ENCODE measurements around the gene ASPSCR1.
A peak's percentile ranks its signal among the peaks of the same experiment; 100 is the strongest.

The ASPSCR1 gene

GRCh38 chr17:81977211-81977808 lies at the start of gene ASPSCR1:
Gene ASPSCR1 (plus strand): TSS chr17:81977629. CDS start chr17:81977647, 18 bp downstream.
- peak; percentile 91 for DNase-seq (ENCODE audit: low read depth)

GRCh38 chr17:81927653-81928543 lies 49.5 kb upstream of the ASPSCR1 start, which contains the start of gene MAFG:
Gene MAFG (minus strand): TSS chr17:81927735. CDS start chr17:81923185, 4,550 bp downstream.
- peak; percentile 90 for DNase-seq (ENCODE audit: low read depth)

GRCh38 chr17:81928544-81929252 lies 48.7 kb upstream of the ASPSCR1 start:
- DNase-seq (ENCODE audit: low read depth), result no peak

- DNase-seq (ENCODE audit: low read depth), result no peak
Observed at GRCh38 chr17:81929253-81930141, 47.9 kb upstream of the ASPSCR1 start.

GRCh38 chr17:81930142-81931125 lies 47.0 kb upstream of the ASPSCR1 start:
- DNase-seq (ENCODE audit: low read depth), result no peak

- DNase-seq (ENCODE audit: low read depth), result no peak
Observed at GRCh38 chr17:81931189-81931556, 46.3 kb upstream of the ASPSCR1 start.

GRCh38 chr17:81931557-81932332 lies 45.7 kb upstream of the ASPSCR1 start:
- no peak for DNase-seq (ENCODE audit: low read depth)

- DNase-seq (ENCODE audit: low read depth), result no peak
Observed at GRCh38 chr17:81932333-81932983, 45.0 kb upstream of the ASPSCR1 start.

GRCh38 chr17:81933178-81933699 lies 44.2 kb upstream of the ASPSCR1 start:
- DNase-seq (ENCODE audit: low read depth), result no peak

GRCh38 chr17:81934098-81934757 lies 43.2 kb upstream of the ASPSCR1 start:
- no peak for DNase-seq (ENCODE audit: low read depth)

GRCh38 chr17:81934850-81935708 lies 42.4 kb upstream of the ASPSCR1 start:
- no peak for DNase-seq (ENCODE audit: low read depth)

- DNase-seq (ENCODE audit: low read depth), result no peak
Observed at GRCh38 chr17:81935709-81936084, 41.7 kb upstream of the ASPSCR1 start.

- DNase-seq (ENCODE audit: low read depth), result no peak
Observed at GRCh38 chr17:81939218-81939617, 38.2 kb upstream of the ASPSCR1 start.

GRCh38 chr17:81939881-81940385 lies 37.5 kb upstream of the ASPSCR1 start:
- no peak for DNase-seq (ENCODE audit: low read depth)

- no peak for DNase-seq (ENCODE audit: low read depth)
Observed at GRCh38 chr17:81940538-81941483, 36.6 kb upstream of the ASPSCR1 start.

All from iris pigment epithelial cell (primary cell).